HL-60 (cell line): Measurements from ENCODE around the gene ANKRD11.

Experiments
- DNase-seq, 2 experiments: peaks; one replicate each; pipeline ENCODE4 v3.0.0-alpha.2; 2010 to 2020; ENCODE audit warnings: low read depth in 1 of 2, low spot score in 1 of 2
- H3K27ac ChIP-seq: fragments of 250-450 bp; sonication (Bioruptor Pico); replicated peaks from 2 replicates; pipeline ENCODE4 v1.5.1; 2020; ENCODE audit warnings: mild to moderate bottlenecking, moderate library complexity
- H3K27me3 ChIP-seq: fragments of 250-450 bp; sonication (Bioruptor Pico); 2 replicates; pipeline ENCODE4 v1.5.1; 2021; ENCODE audit warnings: mild to moderate bottlenecking, moderate library complexity; ENCODE audit not compliant: insufficient read depth, poor library complexity, severe bottlenecking
- H3K4me3 ChIP-seq: replicated peaks from 2 replicates; pipeline ENCODE4 v1.5.1; 2011; ENCODE audit warnings: mild to moderate bottlenecking, control low read depth, low read length; ENCODE audit not compliant: insufficient read depth
- CTCF ChIP-seq: IDR thresholded peaks from one replicate; pipeline ENCODE4 v1.5.1; 2011; ENCODE audit warnings: low read length, control low read depth, inconsistent platforms; ENCODE audit not compliant: insufficient read depth
- GABPA ChIP-seq: IDR thresholded peaks from 2 replicates; pipeline ENCODE4 v1.6.1; 2012; ENCODE audit warnings: low read depth
- POLR2AphosphoS5 ChIP-seq: IDR thresholded peaks from 2 replicates; pipeline ENCODE4 v1.6.1; 2012; ENCODE audit warnings: low read depth
- REST ChIP-seq: IDR thresholded peaks from 2 replicates; pipeline ENCODE4 v1.6.1; 2012; ENCODE audit warnings: low read depth; ENCODE audit not compliant: insufficient replicate concordance
- SPI1 ChIP-seq: IDR thresholded peaks from 2 replicates; pipeline ENCODE4 v1.6.1; 2012; ENCODE audit warnings: low read depth, mild to moderate bottlenecking, borderline replicate concordance

The ANKRD11 gene

GRCh38 chr16:89388536-89388935 lies 101.8 kb downstream of the ANKRD11 start:
- no peak for DNase-seq
- Histone ChIP-seq H3K4me3 (no peak overlapping the region), H3K27ac (no peak overlapping the region), H3K27me3 (no peaks in the 10 kb centered on the region)
- no peak for TF ChIP-seq SPI1
- no peak for TF ChIP-seq CTCF
- no peak for TF ChIP-seq REST
- no peak for TF ChIP-seq POLR2AphosphoS5
- TF ChIP-seq GABPA: no peak

- Histone ChIP-seq H3K4me3 (no peak overlapping the region), H3K27me3 (no peaks in the 10 kb centered on the region), H3K27ac (no peak overlapping the region)
- TF ChIP-seq SPI1: no peak
- no peak for DNase-seq
Observed at GRCh38 chr16:89386306-89387185, 103.8 kb downstream of the ANKRD11 start.

- Histone ChIP-seq H3K27me3 (no peaks in the 10 kb centered on the region), H3K4me3 (no peak overlapping the region), H3K27ac (no peak overlapping the region)
- no peak for DNase-seq
- no peak for TF ChIP-seq SPI1
- no peak for TF ChIP-seq REST
- no peak for TF ChIP-seq GABPA
- TF ChIP-seq POLR2AphosphoS5: no peak
- TF ChIP-seq CTCF: no peak
Observed at GRCh38 chr16:89385712-89386111, 104.6 kb downstream of the ANKRD11 start.

GRCh38 chr16:89384282-89384681 lies 106.1 kb downstream of the ANKRD11 start:
- Histone ChIP-seq H3K27me3 (no peaks in the 10 kb centered on the region), H3K27ac (no peak overlapping the region), H3K4me3 (no peak overlapping the region)
- TF ChIP-seq SPI1 (no peak), POLR2AphosphoS5 (no peak), CTCF (no peak), REST (no peak), GABPA (no peak)
- DNase-seq: no peak
